PC-9 (cell line): Measurements from ENCODE around the gene KIAA0586.

ENCODE experiments used
- CTCF ChIP-seq: fragments of 200-600 bp; sonication (generic); conservative IDR thresholded peaks from 2 replicates; pipeline ENCODE4 v1.6.1; 2017; ENCODE audit warnings: mixed run types, antibody characterized with exemption, mild to moderate bottlenecking, moderate library complexity
- EZH2 ChIP-seq: fragments of 200-600 bp; sonication (generic); IDR thresholded peaks from 2 replicates; pipeline ENCODE4 v1.8.0; 2017; ENCODE audit warnings: antibody characterized with exemption, low read depth

DNA sequence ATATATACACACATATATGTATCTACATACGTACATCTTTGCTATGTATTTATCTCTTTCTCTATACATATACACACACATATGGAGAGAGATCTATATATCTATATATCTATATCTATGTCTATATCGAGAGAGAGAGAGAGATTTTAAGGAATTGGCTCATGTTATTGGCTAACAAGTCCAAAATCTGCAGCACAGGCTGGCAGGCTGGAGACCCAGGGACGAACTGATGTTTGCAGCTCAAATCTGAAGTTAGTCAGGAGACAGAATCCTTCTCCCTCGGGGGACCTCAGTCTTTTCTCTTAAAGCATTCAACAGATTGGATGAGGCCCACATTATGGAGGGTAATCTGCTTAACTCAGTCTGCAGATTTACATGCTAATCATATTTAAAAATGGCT is 169.5 kb downstream of the KIAA0586 start:
- TF ChIP-seq EZH2 (no peak), CTCF (no peak)
